HG03565 (cell line): Measurements from ENCODE around the gene TES.
"Not testable (repeated sequence)": the region's sequence is repeated elsewhere in the genome, so short reads cannot be mapped to it uniquely, and the experiment has no call there.

Experiments used
- ATAC-seq: cut with Tn5 transposase; IDR thresholded peaks from one replicate; pipeline ENCODE4 v1.9.1; 2021; ENCODE audit warnings: mild to moderate bottlenecking, moderate library complexity; ENCODE audit not compliant: unreplicated experiment

The TES gene

GRCh38 chr7:116280803-116281202 is 70.5 kb downstream of the TES start:
- ATAC-seq: no peak

GRCh38 chr7:116283595-116284204 is 73.4 kb downstream of the TES start:
- no peak for ATAC-seq

GRCh38 chr7:116284390-116284789 is 74.1 kb downstream of the TES start:
- no peak for ATAC-seq

- no peak for ATAC-seq
Measured at GRCh38 chr7:116285252-116285651, 74.9 kb downstream of the TES start.

- no peak for ATAC-seq
Measured at GRCh38 chr7:116290740-116291139, 80.4 kb downstream of the TES start.

- ATAC-seq: no peak
Measured at GRCh38 chr7:116291937-116292336, 81.6 kb downstream of the TES start.

- ATAC-seq: no peak
Measured at GRCh38 chr7:116292381-116292780, 82.0 kb downstream of the TES start.

- no peak for ATAC-seq
Measured at GRCh38 chr7:116293139-116293538, 82.8 kb downstream of the TES start.

- no peak for ATAC-seq
Measured at GRCh38 chr7:116293633-116294032, 83.3 kb downstream of the TES start.

- not testable (repeated sequence) for ATAC-seq
Measured at GRCh38 chr7:116295903-116296302, 85.6 kb downstream of the TES start.

- ATAC-seq: no peak
Measured at GRCh38 chr7:116298055-116298454, 87.7 kb downstream of the TES start.

GRCh38 chr7:116298576-116298975 is 88.2 kb downstream of the TES start:
- no peak for ATAC-seq

GRCh38 chr7:116305485-116306408 is 95.4 kb downstream of the TES start:
- no peak for ATAC-seq

GRCh38 chr7:116306409-116307048 is 96.2 kb downstream of the TES start:
- no peak for ATAC-seq

GRCh38 chr7:116307253-116307652 is 96.9 kb downstream of the TES start:
- ATAC-seq: no peak
